Measurements from ENCODE around the gene PAXIP1.

Gene PAXIP1

DNA sequence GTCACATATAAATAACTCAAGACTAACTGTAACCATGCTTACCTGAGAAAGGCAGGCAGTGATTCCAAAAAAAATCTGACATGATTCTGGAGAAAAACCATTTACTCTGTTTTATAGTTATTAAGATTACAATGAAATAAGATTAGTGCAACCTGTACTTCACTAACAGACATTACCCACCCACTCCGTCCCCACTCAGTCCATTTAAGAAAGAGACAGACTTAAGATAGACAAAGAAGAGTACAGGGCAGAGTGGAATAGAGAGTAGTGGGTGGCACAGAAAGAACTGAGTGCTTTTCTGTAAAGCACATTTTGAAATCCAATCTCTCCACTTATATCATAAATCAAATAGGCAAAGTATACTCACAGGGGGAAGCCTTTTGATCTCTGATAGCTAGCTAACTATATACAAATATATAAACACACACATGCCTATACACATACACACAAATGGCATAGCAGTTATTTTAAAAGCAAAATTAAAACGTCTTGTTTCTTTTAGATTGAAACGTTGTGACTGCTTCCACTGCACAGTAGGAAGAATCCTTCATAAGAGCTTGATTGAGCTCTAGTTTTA, 11.9 kb downstream of the PAXIP1 start:
- DNase-seq = no peak

- no peak for DNase-seq
Observed at GRCh38 chr7:154987571-154987970, 15.4 kb downstream of the PAXIP1 start.

GRCh38 chr7:154986200-154986945, 16.6 kb downstream of the PAXIP1 start:
- DNase-seq = no peak

- DNase-seq = no peak
Observed at GRCh38 chr7:154985230-154985629, 17.7 kb downstream of the PAXIP1 start.

DNA sequence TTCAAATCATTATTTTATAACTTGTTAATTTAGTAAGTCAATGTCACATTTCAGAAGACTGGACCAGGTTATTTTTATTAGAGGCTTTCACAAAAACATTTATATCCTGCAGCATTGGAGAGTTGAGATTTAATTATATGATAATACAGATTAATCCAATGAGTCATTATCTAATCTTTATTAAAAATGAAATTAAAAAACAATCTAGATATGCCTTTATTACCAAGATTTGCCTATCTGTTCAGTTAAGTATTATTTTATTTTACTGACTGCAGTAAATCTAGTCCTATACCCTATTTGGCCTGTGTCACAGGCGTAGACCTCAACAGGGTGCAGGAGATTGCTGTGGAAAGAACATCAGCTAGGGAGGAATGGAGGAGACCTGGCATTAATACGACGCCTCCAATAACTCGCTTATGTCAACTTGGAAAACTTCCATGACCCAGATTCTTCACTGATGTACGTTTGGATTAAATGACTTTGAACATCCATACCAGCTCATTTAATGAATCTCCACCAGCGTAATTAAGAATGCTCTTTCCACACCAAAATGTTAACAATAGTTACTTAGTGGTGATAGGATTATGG, 18.2 kb downstream of the PAXIP1 start:
- DNase-seq = no peak

GRCh38 chr7:154978017-154978416, 24.9 kb downstream of the PAXIP1 start:
- no peak for DNase-seq

GRCh38 chr7:154977250-154977649, 25.7 kb downstream of the PAXIP1 start:
- no peak for DNase-seq

GRCh38 chr7:154976844-154977243, 26.1 kb downstream of the PAXIP1 start:
- no peak for DNase-seq

DNA sequence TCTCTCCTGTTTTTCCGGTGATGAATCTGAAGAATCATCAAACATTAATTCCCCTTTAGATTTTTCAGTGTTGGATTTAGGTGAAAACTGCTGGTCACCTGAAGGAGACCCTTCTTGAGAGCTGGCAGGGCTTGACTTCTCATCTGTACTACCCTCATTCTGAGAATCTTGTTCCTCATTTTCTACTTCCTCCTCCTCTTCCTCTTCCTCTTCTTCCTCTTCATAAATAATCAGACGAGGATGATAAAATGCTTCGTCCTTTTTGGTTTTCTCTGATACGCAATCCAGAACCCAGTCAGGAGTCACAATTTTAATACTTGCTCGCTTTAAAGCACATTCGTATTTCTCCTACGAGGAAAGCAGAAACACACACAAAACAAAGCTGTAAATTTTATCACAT, 26.9 kb downstream of the PAXIP1 start:
- DNase-seq = no peak

DNA sequence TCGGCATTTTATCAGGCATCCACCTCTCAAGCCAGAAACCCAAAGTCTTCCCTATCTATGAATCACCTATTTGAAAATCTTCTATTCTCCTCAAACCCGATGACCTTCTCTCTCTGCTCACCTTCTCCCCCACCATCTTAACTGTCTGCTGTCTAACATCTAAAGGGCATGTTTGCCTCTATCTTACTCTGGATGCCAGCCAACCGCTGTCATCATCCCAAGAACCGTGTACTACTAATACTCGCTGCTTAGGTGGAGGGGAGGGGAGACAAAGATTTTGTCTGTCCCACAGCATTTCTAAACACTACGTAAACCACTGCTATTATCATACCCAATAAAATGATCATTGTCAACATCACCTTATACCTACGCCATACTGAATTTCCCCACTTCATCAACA, 29.5 kb downstream of the PAXIP1 start:
- DNase-seq = no peak

DNA sequence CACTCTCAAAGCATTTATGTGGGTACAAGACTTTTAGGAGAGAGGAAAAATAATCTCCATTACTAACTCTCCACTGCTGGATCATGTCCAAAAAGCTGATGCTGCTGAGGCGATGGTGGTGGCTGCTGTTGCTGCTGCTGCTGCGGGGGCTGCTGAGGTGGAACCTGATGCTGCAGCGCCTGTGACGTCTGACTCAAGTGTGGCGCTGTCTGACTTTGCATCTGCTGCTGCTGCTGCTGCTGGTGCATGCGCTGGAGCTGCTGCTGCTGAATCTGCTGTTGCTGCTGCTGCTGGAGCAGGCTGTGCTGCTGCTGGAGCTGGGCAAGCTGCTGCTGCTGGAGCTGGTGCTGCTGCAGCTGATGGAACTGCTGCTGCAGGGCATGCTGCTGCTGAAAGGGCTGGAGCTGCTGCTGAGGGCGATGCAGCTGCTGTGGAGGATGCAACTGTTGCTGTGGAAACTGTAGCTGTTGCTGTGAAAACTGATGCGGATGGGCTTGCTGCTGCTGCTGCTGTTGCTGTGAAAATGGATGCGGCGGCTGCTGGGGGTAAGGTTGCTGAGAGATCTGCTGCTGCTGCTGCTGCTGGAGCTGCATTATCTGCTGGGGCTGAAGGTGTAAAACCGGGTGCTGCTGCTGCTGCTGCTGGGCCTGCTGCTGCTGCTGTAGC, 34.5 kb downstream of the PAXIP1 start:
- no peak for DNase-seq

DNA sequence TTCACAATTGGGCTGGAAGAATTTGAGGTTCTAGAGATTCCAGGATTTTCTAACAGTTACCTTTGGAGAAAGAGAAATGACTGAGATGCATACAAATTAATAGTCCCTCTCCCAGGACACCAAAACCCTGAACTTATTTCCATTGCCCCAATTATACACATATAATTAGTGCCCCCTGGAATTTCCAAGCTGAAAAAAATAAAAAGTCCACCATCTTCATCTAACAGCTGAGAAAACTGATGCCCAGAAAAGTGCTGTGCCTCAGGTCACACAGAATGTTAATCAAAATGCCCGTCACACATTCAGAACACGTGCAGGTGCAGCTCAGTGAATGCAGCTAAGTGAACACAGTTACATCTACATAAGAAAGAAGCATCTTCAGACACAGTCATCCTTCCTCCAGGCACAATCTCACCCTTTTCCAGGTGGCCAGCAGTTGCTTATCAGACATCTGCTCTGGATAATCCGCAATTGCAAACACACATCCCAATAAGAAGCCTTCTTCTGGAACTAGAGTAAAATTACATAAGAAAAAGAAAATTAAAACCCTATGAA, 35.4 kb downstream of the PAXIP1 start:
- DNase-seq = no peak

DNA sequence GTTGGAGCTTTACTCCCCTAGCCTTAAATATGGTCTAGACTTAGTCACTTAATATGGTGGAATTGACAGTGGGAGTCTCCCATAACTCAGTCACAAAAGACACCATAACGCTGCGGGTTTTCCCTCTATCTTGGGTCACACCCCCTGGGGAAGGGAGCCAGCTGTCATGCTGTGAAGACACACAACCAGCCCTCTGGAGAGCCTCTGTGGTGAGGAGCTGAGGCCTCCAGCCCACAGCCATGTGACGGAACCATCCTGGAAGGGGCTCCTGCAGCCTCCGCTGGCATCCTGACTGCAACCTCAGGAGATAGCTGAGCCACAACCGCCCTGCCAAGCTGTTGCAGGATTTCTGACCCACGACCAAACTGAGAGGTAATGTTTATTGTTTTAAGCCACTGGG, 37.9 kb downstream of the PAXIP1 start:
- DNase-seq = no peak

DNA sequence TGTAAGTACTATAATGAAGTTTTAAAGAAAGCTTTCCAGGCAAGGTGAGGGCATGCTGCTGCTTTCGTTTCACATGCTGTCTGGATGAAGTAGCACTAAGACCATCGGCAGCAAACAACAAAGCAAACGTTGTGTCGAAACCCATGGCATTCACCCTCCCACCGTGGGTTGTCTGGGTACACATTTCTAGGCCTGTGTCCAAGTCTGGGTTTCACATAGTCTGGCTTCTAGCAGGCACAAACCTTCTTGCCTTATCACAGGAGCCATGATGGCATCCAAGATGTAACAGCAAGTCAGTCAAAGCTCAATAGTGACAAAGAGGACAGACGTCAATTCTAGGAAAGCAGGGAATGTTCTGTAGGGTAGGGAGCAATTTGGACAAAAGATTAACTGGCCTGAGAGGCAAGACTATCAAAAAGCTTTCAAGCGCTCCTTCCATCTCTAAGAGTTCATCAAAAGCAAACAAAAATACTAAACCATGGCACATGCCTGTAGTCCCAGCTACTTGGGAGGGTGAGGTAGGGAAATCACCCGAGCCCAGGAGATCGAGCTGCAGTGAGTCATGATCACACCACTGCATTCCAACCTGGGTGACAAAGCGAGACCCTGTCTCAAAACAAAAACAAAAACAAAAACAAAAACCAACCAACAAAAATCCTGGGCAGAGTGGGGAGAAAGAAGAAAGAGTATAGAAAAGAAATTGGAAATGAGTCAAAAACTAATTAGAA, 42.7 kb downstream of the PAXIP1 start:
- no peak for DNase-seq

DNA sequence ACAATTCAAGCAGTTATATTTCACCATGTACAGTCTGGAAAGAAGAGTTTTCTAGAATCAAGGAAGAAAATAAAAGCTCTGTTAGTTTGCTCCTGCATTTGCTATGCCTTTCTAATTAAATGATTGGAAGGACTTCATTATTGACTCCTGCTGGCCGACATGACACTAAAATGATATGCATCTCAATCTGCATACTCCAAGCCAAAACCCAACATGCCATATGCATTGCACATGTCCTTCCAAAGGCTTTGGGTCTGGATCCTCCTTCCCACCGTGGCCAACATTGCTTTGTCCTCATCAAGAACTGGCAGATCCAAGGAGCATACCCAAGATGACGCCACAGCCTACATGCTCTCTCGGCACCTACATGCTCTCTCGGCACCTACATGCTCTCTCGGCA, 46.5 kb downstream of the PAXIP1 start:
- DNase-seq = no peak

- peak; percentile 6 for DNase-seq
Observed at GRCh38 chr7:154953006-154953684, 49.8 kb downstream of the PAXIP1 start.

- DNase-seq = no peak
Observed at GRCh38 chr7:154950960-154951359, 52.0 kb downstream of the PAXIP1 start.

GRCh38 chr7:154947604-154948003, 55.3 kb downstream of the PAXIP1 start:
- DNase-seq = no peak

DNA sequence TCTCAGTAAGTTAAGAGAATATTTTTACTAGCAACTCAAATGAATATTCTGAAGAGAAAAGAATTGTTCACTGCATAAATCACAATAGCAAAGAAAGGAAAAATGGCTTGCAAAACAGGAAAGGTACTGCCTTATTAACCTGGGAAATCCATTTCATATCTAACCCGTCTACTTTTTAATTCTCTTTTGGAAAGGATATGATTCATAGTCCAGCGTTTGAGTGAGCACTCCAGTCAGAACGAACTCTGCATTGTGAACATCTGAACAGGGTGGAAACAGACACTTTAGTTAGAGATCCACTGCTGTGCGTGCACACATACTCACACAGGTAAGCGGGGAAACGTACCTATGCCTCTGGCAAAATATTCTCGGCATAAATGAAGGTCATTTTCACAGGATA, 56.8 kb downstream of the PAXIP1 start:
- no peak for DNase-seq

GRCh38 chr7:154943906-154944305, 59.0 kb downstream of the PAXIP1 start:
- DNase-seq = no peak

DNA sequence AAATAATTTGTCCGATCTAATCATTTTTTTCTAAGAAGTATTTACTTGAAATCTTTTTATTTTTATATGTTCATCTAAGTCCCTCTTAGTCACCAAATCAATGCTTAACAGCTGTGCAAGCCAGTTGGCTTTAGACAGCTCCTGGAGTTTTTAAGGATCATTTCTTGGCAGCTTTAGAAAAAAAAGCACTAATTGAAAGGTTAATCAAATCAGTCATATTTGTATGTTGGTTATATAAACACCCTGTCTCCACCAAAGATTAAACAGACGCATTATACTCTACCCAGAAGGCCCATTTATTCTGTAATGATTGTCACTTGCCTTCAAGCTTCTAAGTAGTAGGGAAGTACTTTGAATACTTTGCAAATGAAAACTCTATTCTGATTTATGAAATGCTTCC, 60.2 kb downstream of the PAXIP1 start:
- no peak for DNase-seq

DNA sequence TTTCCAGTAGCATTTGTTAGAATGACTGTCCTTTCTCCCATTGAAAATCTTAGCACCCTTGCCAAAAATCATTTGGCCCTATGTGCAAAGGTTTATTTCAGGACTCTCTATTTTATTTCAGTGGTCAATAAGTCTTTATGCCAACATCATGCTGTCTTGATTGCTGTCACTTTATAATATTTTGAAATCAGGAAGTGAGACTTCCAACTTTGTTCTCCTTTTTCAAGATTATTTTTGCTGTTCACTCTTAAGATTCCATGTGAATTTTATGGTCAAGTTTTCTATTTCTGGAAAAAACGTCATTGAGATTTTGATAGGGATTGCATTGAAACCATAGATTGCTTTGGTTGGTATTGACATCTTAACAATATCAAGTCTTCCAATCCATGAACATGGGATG, 65.1 kb downstream of the PAXIP1 start:
- DNase-seq = no peak

All from NCI-H526 treated with DMSO at 0.1 percent for 48 hours (cell line).